ENCODE results near the gene ZDHHC5. TPM values are rescaled to one million over a fixed set of nuclear protein-coding genes. Genes with fewer than 3 reads are reported as not detected.

ZDHHC5 gene
- total and polyA plus RNA-seq, 2 of the 13 experiments (the other 11 are each of a cell fraction or from before 2014, with no cell fraction given), result 26.6 to 34.0 TPM

- Histone ChIP-seq H3K27ac (ENCODE audit: extremely low read length, insufficient read depth, low read length) (no peak overlapping the region), H3K4me1 (ENCODE audit: insufficient read depth, low read length) (peaks cover 12% of the 10 kb centered on the region), H3K9me3 (ENCODE audit: low read length) (no peaks in the 10 kb centered on the region), H3K4me3 (replicated peaks in 1 of 3; ENCODE audit: insufficient read depth in 1 of 3, low read depth in 2 of 3, low read length in 3 of 3) (no peak overlapping the region), H3K4me2 (ENCODE audit: low read depth, low read length) (no peak overlapping the region), H4K20me1 (ENCODE audit: insufficient read depth, low read length) (no peaks in the 10 kb centered on the region), H3K27me3 (ENCODE audit: control insufficient read depth in 1 of 2, insufficient read depth in 2 of 2, low read length in 2 of 2) (no peaks in the 10 kb centered on the region), H3K79me2 (ENCODE audit: insufficient read depth, low read length) (peaks cover 15% of the 10 kb centered on the region), H2AFZ (ENCODE audit: low read length) (no peak overlapping the region), H3K36me3 (replicated peaks in 1 of 2; ENCODE audit: control insufficient read depth in 1 of 2, insufficient read depth in 2 of 2, low read length in 2 of 2) (peaks cover 6 to 68% of the 10 kb centered on the region in 2 experiments), H3K9ac (ENCODE audit: insufficient read depth, low read depth, low read length) (no peak overlapping the region)
- no peak for DNase-seq (ENCODE audit: low spot score)
- CTCF ChIA-PET (ENCODE audit: low intra/inter-chr PET ratio, low total read pairs), result no interaction called here
- no peak for FAIRE-seq
- WGBS (ENCODE audit: low lambda C conversion rate), result 98% methylated on average over 2 of the region's 2 CpGs
- ATAC-seq, result no peak
- intact Hi-C loops (cut with micrococcal nuclease; ENCODE audit: unreplicated experiment) (no loop called here), in situ Hi-C loops (cut with HindIII; ENCODE audit: extremely low pct_ligation_motif_present, low pct_unique_long_range_greater_than_20kb) (no loop called here)
- TF ChIP-seq ZNF333 (CRISPR knock-in tag; IDR thresholded peaks at IDR 0.05; ENCODE audit: borderline replicate concordance) (no peak), MLXIP (CRISPR knock-in tag; IDR thresholded peaks at IDR 0.05; ENCODE audit: borderline replicate concordance) (no peak), PAXIP1 (CRISPR knock-in tag; conservative IDR thresholded peaks at IDR 0.05) (no peak), HOXA5 (CRISPR knock-in tag; IDR thresholded peaks at IDR 0.05) (no peak), RELA (CRISPR knock-in tag; IDR thresholded peaks at IDR 0.05) (no peak), ZBTB38 (CRISPR knock-in tag; IDR thresholded peaks at IDR 0.05) (no peak), HNRNPUL1 (IDR thresholded peaks at IDR 0.05; ENCODE audit: low read depth, low read length) (no peak), TAF15 (IDR thresholded peaks at IDR 0.05; ENCODE audit: low read depth, low read length, poor library complexity, severe bottlenecking) (no peak), ZNF510 (CRISPR knock-in tag; IDR thresholded peaks at IDR 0.05; ENCODE audit: low read depth) (no peak), SIN3A (IDR thresholded peaks at IDR 0.05; ENCODE audit: borderline replicate concordance, low read depth, low read length) (no peak)
- POLR2A ChIA-PET, result interaction anchor here (0.9 kb wide), 1 partner anchor 32 kb away, joined by 3 read pairs; the partner anchor contains the start of gene MED19
- no TSS peak for BruUV-seq (replicated peaks)
These were observed 12.6 kb downstream of the ZDHHC5 start for GRCh38 chr11:57680552-57680874.
